CD8-positive, alpha-beta memory T cell (primary cell): ENCODE data around the gene TIGD1. TPM values are rescaled to one million over a fixed set of nuclear protein-coding genes. Genes with fewer than 3 reads are reported as not detected.

ENCODE experiments used
- CTCF ChIA-PET: fragments of 350-600 bp; sonication (Branson Sonifier 250); formaldehyde crosslinking; loops from one replicate; lab custom pipeline; 2021; ENCODE audit warnings: antibody characterized with exemption; lab: Charles Lee
- POLR2A ChIA-PET: fragments of 350-600 bp; sonication (Branson Sonifier 250); formaldehyde crosslinking; loops from one replicate; lab custom pipeline; 2021; ENCODE audit warnings: antibody characterized with exemption; lab: Charles Lee
- DNase-seq, 5 donors: peaks; one replicate each; pipeline versions ENCODE4 v3.0.0 to v3.0.0-alpha.2; 2020 to 2022; ENCODE audit warnings: mixed read lengths in 1 of 5
- H3K27ac ChIP-seq: one replicate; pipeline ENCODE4 v1.7.0; 2013; ENCODE audit warnings: low read depth, mild to moderate bottlenecking, low read length, moderate library complexity
- H3K27me3 ChIP-seq: 2 replicates; pipeline ENCODE4 v1.7.0; 2013; ENCODE audit warnings: low read length, mild to moderate bottlenecking; ENCODE audit not compliant: insufficient read depth, poor library complexity, severe bottlenecking
- H3K36me3 ChIP-seq: 2 replicates; pipeline ENCODE4 v1.7.0; 2013; ENCODE audit warnings: mild to moderate bottlenecking, low read length, moderate library complexity; ENCODE audit not compliant: insufficient read depth
- H3K4me1 ChIP-seq: 2 replicates; pipeline ENCODE4 v1.7.0; 2013; ENCODE audit warnings: mild to moderate bottlenecking, low read length, moderate library complexity; ENCODE audit not compliant: insufficient read depth
- H3K4me3 ChIP-seq: 2 replicates; pipeline ENCODE4 v1.7.0; 2013; ENCODE audit warnings: mild to moderate bottlenecking, low read length
- H3K9me3 ChIP-seq: 2 replicates; pipeline ENCODE4 v1.7.0; 2013; ENCODE audit warnings: mild to moderate bottlenecking, low read length
- H3K27ac Mint-ChIP-seq, 8 donors: one replicate each; pipeline ENCODE4 v1.8.0; 2020 to 2021; ENCODE audit warnings: mixed read lengths in 8 of 8, mild to moderate bottlenecking in 6 of 8, inconsistent platforms in 3 of 8, moderate library complexity in 3 of 8
- H3K27me3 Mint-ChIP-seq, 2 donors: one replicate each; pipeline ENCODE4 v1.8.0; 2020 to 2021; ENCODE audit warnings: mixed read lengths in 2 of 2, mild to moderate bottlenecking in 1 of 2, moderate library complexity in 1 of 2
- H3K36me3 Mint-ChIP-seq, 3 donors: one replicate each; pipeline ENCODE4 v1.8.0; 2020 to 2021; ENCODE audit warnings: mixed read lengths in 3 of 3, inconsistent platforms in 1 of 3, mild to moderate bottlenecking in 1 of 3
- H3K4me1 Mint-ChIP-seq, 3 donors: one replicate each; pipeline ENCODE4 v1.8.0; 2020 to 2021; ENCODE audit warnings: mixed read lengths in 3 of 3, inconsistent platforms in 1 of 3, mild to moderate bottlenecking in 1 of 3
- H3K4me3 Mint-ChIP-seq, 7 donors: one replicate each; pipeline ENCODE4 v1.8.0; 2020 to 2021; ENCODE audit warnings: mixed read lengths in 7 of 7, mild to moderate bottlenecking in 6 of 7, moderate library complexity in 4 of 7, inconsistent platforms in 2 of 7
- H3K9me3 Mint-ChIP-seq, 5 donors: one replicate each; pipeline ENCODE4 v1.8.0; 2020 to 2022; ENCODE audit warnings: mixed read lengths in 5 of 5, mild to moderate bottlenecking in 3 of 5, moderate library complexity in 2 of 5, inconsistent platforms in 1 of 5
- polyA plus RNA-seq: library from polyadenylated mRNA; unstranded; fragments of 300-500 nt; fragmentation: Illumina TruSeq; gene quantifications from one replicate; pipeline ENCODE4 v1.2.3, GENCODE V29; 2021
- total RNA-seq, 2 experiments: library from RNA; stranded (reverse); gene quantifications; one replicate each; pipeline ENCODE4 v1.2.3, GENCODE V29; 2021

TIGD1 gene
- total and polyA plus RNA-seq, 3 experiments from 2014 or later: 6.4 to 7.0 (median 6.5) TPM

- H3K4me1 Mint-ChIP-seq: no peaks in the 10 kb centered on the region
- Histone ChIP-seq H3K36me3 (peaks cover under 1% of the 10 kb centered on the region), H3K27me3 (no peaks in the 10 kb centered on the region), H3K4me1 (no peaks in the 10 kb centered on the region), H3K27ac (no peak overlapping the region), H3K9me3 (no peaks in the 10 kb centered on the region), H3K4me3 (no peak overlapping the region)
- H3K4me3 Mint-ChIP-seq: no peak overlapping the region
- H3K9me3 Mint-ChIP-seq: no peaks in the 10 kb centered on the region
- H3K27me3 Mint-ChIP-seq: peaks cover 0 to 2% of the 10 kb centered on the region in 2 donors
- POLR2A ChIA-PET: no interaction called here
- CTCF ChIA-PET: interaction anchor here (2.0 kb wide), 1 partner anchor 8 kb away, joined by 4 read pairs; no protein-coding TSS in a partner anchor
- DNase-seq: no peak
- peaks cover 9 to 26% (median 16%) of the 10 kb centered on the region in 3 donors for H3K36me3 Mint-ChIP-seq
- H3K27ac Mint-ChIP-seq: peak overlapping the region in 1 of 8 donors; percentile 13
Measured at GRCh38 chr2:232587512-232587911, 37.2 kb upstream of the TIGD1 start.

GRCh38 chr2:232586943-232587505 lies 36.7 kb upstream of the TIGD1 start:
- Mint-ChIP-seq H3K4me1 (no peaks in the 10 kb centered on the region), H3K4me3 (peak overlapping the region in 1 of 7 donors; percentile 75), H3K36me3 (peaks cover 9 to 31% (median 18%) of the 10 kb centered on the region in 3 donors), H3K27me3 (peaks cover 0 to 2% of the 10 kb centered on the region in 2 donors), H3K27ac (no peak overlapping the region), H3K9me3 (no peaks in the 10 kb centered on the region)
- Histone ChIP-seq H3K27me3 (no peaks in the 10 kb centered on the region), H3K4me1 (no peaks in the 10 kb centered on the region), H3K27ac (no peak overlapping the region), H3K36me3 (peaks cover 5% of the 10 kb centered on the region), H3K4me3 (no peak overlapping the region), H3K9me3 (no peaks in the 10 kb centered on the region)
- ChIA-PET POLR2A (no interaction called here), CTCF (interaction anchor here (1.0 to 2.0 kb wide), 2 partner anchors 8 to 10 kb away, joined by 3 to 4 read pairs; no protein-coding TSS in a partner anchor)
- DNase-seq: no peak

GRCh38 chr2:232584238-232584637 lies 33.9 kb upstream of the TIGD1 start:
- H3K36me3 Mint-ChIP-seq: peaks cover 18 to 57% (median 22%) of the 10 kb centered on the region in 3 donors
- Histone ChIP-seq H3K27me3 (no peaks in the 10 kb centered on the region), H3K9me3 (no peaks in the 10 kb centered on the region), H3K4me3 (no peak overlapping the region), H3K4me1 (no peaks in the 10 kb centered on the region), H3K27ac (no peak overlapping the region), H3K36me3 (peaks cover 17% of the 10 kb centered on the region)
- CTCF ChIA-PET: no interaction called here
- H3K9me3 Mint-ChIP-seq: no peaks in the 10 kb centered on the region
- DNase-seq: no peak
- no peak overlapping the region for H3K4me3 Mint-ChIP-seq
- peak overlapping the region in 1 of 8 donors; percentile 9 for H3K27ac Mint-ChIP-seq
- H3K4me1 Mint-ChIP-seq: no peaks in the 10 kb centered on the region
- H3K27me3 Mint-ChIP-seq: peaks cover 0 to 2% of the 10 kb centered on the region in 2 donors
- POLR2A ChIA-PET: no interaction called here

- Histone ChIP-seq H3K27ac (no peak overlapping the region), H3K4me3 (no peak overlapping the region), H3K4me1 (no peaks in the 10 kb centered on the region), H3K36me3 (peaks cover 17% of the 10 kb centered on the region), H3K9me3 (no peaks in the 10 kb centered on the region), H3K27me3 (no peaks in the 10 kb centered on the region)
- Mint-ChIP-seq H3K4me1 (peaks cover 0 to 4% (median 0%) of the 10 kb centered on the region in 3 donors), H3K4me3 (no peak overlapping the region), H3K9me3 (no peaks in the 10 kb centered on the region), H3K27ac (no peak overlapping the region), H3K27me3 (no peaks in the 10 kb centered on the region), H3K36me3 (peaks cover 18 to 74% (median 25%) of the 10 kb centered on the region in 3 donors)
- no peak for DNase-seq
- CTCF ChIA-PET: interaction anchor here (0.8 to 1.1 kb wide), 2 partner anchors 9 to 18 kb away, joined by 3 read pairs; no protein-coding TSS in a partner anchor
- POLR2A ChIA-PET: no interaction called here
Measured at GRCh38 chr2:232581725-232582124, 31.4 kb upstream of the TIGD1 start.

- ChIA-PET POLR2A (no interaction called here), CTCF (no interaction called here)
- Histone ChIP-seq H3K9me3 (no peaks in the 10 kb centered on the region), H3K4me1 (no peaks in the 10 kb centered on the region), H3K27me3 (no peaks in the 10 kb centered on the region), H3K4me3 (no peak overlapping the region), H3K27ac (no peak overlapping the region), H3K36me3 (peaks cover 17% of the 10 kb centered on the region)
- H3K27me3 Mint-ChIP-seq: no peaks in the 10 kb centered on the region
- no peaks in the 10 kb centered on the region for H3K9me3 Mint-ChIP-seq
- H3K36me3 Mint-ChIP-seq: peaks cover 18 to 79% (median 25%) of the 10 kb centered on the region in 3 donors
- no peak overlapping the region for H3K4me3 Mint-ChIP-seq
- peaks cover 0 to 4% (median 0%) of the 10 kb centered on the region in 3 donors for H3K4me1 Mint-ChIP-seq
- DNase-seq: no peak
- H3K27ac Mint-ChIP-seq: peak overlapping the region in 1 of 8 donors; percentile 17
Measured at GRCh38 chr2:232580648-232580981, 30.3 kb upstream of the TIGD1 start.

GRCh38 chr2:232578626-232579025 lies 28.3 kb upstream of the TIGD1 start:
- no peaks in the 10 kb centered on the region for H3K27me3 ChIP-seq
- ChIA-PET POLR2A (no interaction called here), CTCF (no interaction called here)
- Mint-ChIP-seq H3K9me3 (no peaks in the 10 kb centered on the region), H3K27ac (peak overlapping the region in 1 of 8 donors; percentile 3), H3K36me3 (peaks cover 9 to 83% (median 28%) of the 10 kb centered on the region in 3 donors), H3K4me3 (no peak overlapping the region), H3K27me3 (no peaks in the 10 kb centered on the region), H3K4me1 (peaks cover 0 to 4% (median 0%) of the 10 kb centered on the region in 3 donors)
- no peaks in the 10 kb centered on the region for H3K4me1 ChIP-seq
- no peak for DNase-seq
- H3K36me3 ChIP-seq: peaks cover 17% of the 10 kb centered on the region
- no peak overlapping the region for H3K27ac ChIP-seq
- H3K9me3 ChIP-seq: no peaks in the 10 kb centered on the region
- no peak overlapping the region for H3K4me3 ChIP-seq

GRCh38 chr2:232577841-232578240 lies 27.5 kb upstream of the TIGD1 start:
- Mint-ChIP-seq H3K4me1 (peaks cover 0 to 4% (median 0%) of the 10 kb centered on the region in 3 donors), H3K36me3 (peaks cover 9 to 81% (median 24%) of the 10 kb centered on the region in 3 donors), H3K9me3 (no peaks in the 10 kb centered on the region), H3K27ac (peak overlapping the region in 1 of 8 donors; percentile 66), H3K27me3 (no peaks in the 10 kb centered on the region), H3K4me3 (no peak overlapping the region)
- H3K4me3 ChIP-seq: no peak overlapping the region
- CTCF ChIA-PET: no interaction called here
- H3K4me1 ChIP-seq: no peaks in the 10 kb centered on the region
- no peaks in the 10 kb centered on the region for H3K27me3 ChIP-seq
- no peak for DNase-seq
- no peak overlapping the region for H3K27ac ChIP-seq
- no peaks in the 10 kb centered on the region for H3K9me3 ChIP-seq
- peaks cover 20% of the 10 kb centered on the region for H3K36me3 ChIP-seq
- POLR2A ChIA-PET: no interaction called here

GRCh38 chr2:232576995-232577394 lies 26.6 kb upstream of the TIGD1 start:
- Histone ChIP-seq H3K9me3 (no peaks in the 10 kb centered on the region), H3K36me3 (peaks cover 20% of the 10 kb centered on the region), H3K27me3 (no peaks in the 10 kb centered on the region), H3K4me3 (no peak overlapping the region), H3K27ac (no peak overlapping the region), H3K4me1 (no peaks in the 10 kb centered on the region)
- Mint-ChIP-seq H3K4me3 (no peak overlapping the region), H3K9me3 (no peaks in the 10 kb centered on the region), H3K27ac (peak overlapping the region in 1 of 8 donors; percentile 56), H3K36me3 (peaks cover 9 to 81% (median 20%) of the 10 kb centered on the region in 3 donors), H3K4me1 (peaks cover 0 to 4% (median 0%) of the 10 kb centered on the region in 3 donors), H3K27me3 (no peaks in the 10 kb centered on the region)
- no peak for DNase-seq
- POLR2A ChIA-PET: no interaction called here
- CTCF ChIA-PET: interaction anchor here (0.6 kb wide), 1 partner anchor 10 kb away, joined by 3 read pairs; no protein-coding TSS in a partner anchor
